NCI-H526 (cell line): ENCODE results near the gene POC1A.

ENCODE experiments used
- DNase-seq, 2 experiments: peaks; one replicate each; lab custom pipeline; 2025; lab: John Stamatoyannopoulos, UW

POC1A gene

GRCh38 chr3:52099001-52099401, 55.2 kb downstream of the POC1A start:
- no peak for DNase-seq

- DNase-seq = no peak
Observed at GRCh38 chr3:52097851-52098507, 56.2 kb downstream of the POC1A start.

GRCh38 chr3:52095990-52096775, 58.0 kb downstream of the POC1A start:
- DNase-seq = no peak

GRCh38 chr3:52094571-52095485, 59.4 kb downstream of the POC1A start:
- no peak for DNase-seq

GRCh38 chr3:52093756-52094545, 60.3 kb downstream of the POC1A start:
- DNase-seq = no peak

GRCh38 chr3:52092891-52093290, 61.3 kb downstream of the POC1A start:
- DNase-seq = no peak

- no peak for DNase-seq
Observed at GRCh38 chr3:52092271-52092660, 62.0 kb downstream of the POC1A start.

GRCh38 chr3:52091586-52092270, 62.5 kb downstream of the POC1A start:
- no peak for DNase-seq

- DNase-seq = no peak
Observed at GRCh38 chr3:52090933-52091468, 63.2 kb downstream of the POC1A start.

- no peak for DNase-seq
Observed at GRCh38 chr3:52090131-52090932, 63.9 kb downstream of the POC1A start.

GRCh38 chr3:52089691-52090090, 64.5 kb downstream of the POC1A start:
- DNase-seq = no peak

GRCh38 chr3:52088445-52089367, 65.5 kb downstream of the POC1A start:
- no peak for DNase-seq

- DNase-seq = no peak
Observed at GRCh38 chr3:52087731-52088130, 66.5 kb downstream of the POC1A start.

- no peak for DNase-seq
Observed at GRCh38 chr3:52086976-52087663, 67.1 kb downstream of the POC1A start.

GRCh38 chr3:52086461-52086860, 67.8 kb downstream of the POC1A start:
- no peak for DNase-seq

GRCh38 chr3:52085681-52086282, 68.4 kb downstream of the POC1A start:
- DNase-seq = no peak

- no peak for DNase-seq
Observed at GRCh38 chr3:52084954-52085680, 69.1 kb downstream of the POC1A start.
